K562 (cell line): ENCODE measurements around the gene IQSEC3.
"Not testable (repeated sequence)": the region's sequence is repeated elsewhere in the genome, so short reads cannot be mapped to it uniquely, and the experiment has no call there.

ENCODE experiments used
- ARID1B ChIP-seq: fragments of 450-650 bp; IDR thresholded peaks from 2 replicates; pipeline ENCODE4 v1.6.1; 2016; ENCODE audit warnings: antibody characterized with exemption, mild to moderate bottlenecking, inconsistent platforms
- CEBPB ChIP-seq: fragments of 450-650 bp; IDR thresholded peaks from 2 replicates; pipeline ENCODE4 v1.6.1; 2016; ENCODE audit warnings: missing genetic modification characterization, missing compliant biosample characterization
- CTCF ChIP-seq, 3 experiments: IDR thresholded peaks in 2 of 3; conservative IDR thresholded peaks in 1 of 3; 2 replicates each; pipeline ENCODE4 v1.5.1; 2011 to 2012; ENCODE audit warnings: low read length in 3 of 3, mild to moderate bottlenecking in 3 of 3, control low read depth in 2 of 3, improper control_type of control experiment in 1 of 3, inconsistent platforms in 1 of 3, low read depth in 1 of 3, mixed read lengths in 1 of 3, moderate library complexity in 1 of 3; ENCODE audit not compliant: insufficient read depth in 2 of 3
- FOXK2 ChIP-seq, 2 experiments: fragments of 450-650 bp; IDR thresholded peaks in 1 of 2; conservative IDR thresholded peaks in 1 of 2; 2 replicates each; pipeline ENCODE4 v1.6.1; 2016; ENCODE audit warnings: low read depth in 2 of 2, mild to moderate bottlenecking in 1 of 2
- HDAC3 ChIP-seq: fragments of 450-650 bp; IDR thresholded peaks from 2 replicates; pipeline ENCODE4 v1.6.1; 2018; ENCODE audit warnings: borderline replicate concordance, mild to moderate bottlenecking, moderate library complexity; ENCODE audit not compliant: partially characterized antibody
- MLX ChIP-seq, 2 experiments: fragments of 450-650 bp in 1 of 2; sonication (generic) in 1 of 2; formaldehyde crosslinking; conservative IDR thresholded peaks; 2 replicates each; pipeline versions ENCODE4 v1.4.0 to v1.8.1; 2020 to 2022; ENCODE audit warnings: mild to moderate bottlenecking in 1 of 2, missing genetic modification reagents in 1 of 2
- NCOA2 ChIP-seq, 2 experiments: fragments of 450-650 bp; IDR thresholded peaks; 2 replicates each; pipeline ENCODE4 v1.6.1; 2018; ENCODE audit warnings: mild to moderate bottlenecking in 2 of 2, moderate library complexity in 1 of 2; ENCODE audit not compliant: partially characterized antibody in 2 of 2
- NCOA6 ChIP-seq: fragments of 450-650 bp; IDR thresholded peaks from 2 replicates; pipeline ENCODE4 v1.6.1; 2017; ENCODE audit warnings: mild to moderate bottlenecking
- SAP30 ChIP-seq: fragments of 200-600 bp; sonication (generic); IDR thresholded peaks from 2 replicates; pipeline ENCODE4 v1.6.1; 2012; ENCODE audit warnings: borderline replicate concordance, low read depth, mild to moderate bottlenecking, moderate library complexity, low read length, control low read depth, inconsistent platforms; ENCODE audit not compliant: insufficient read depth, poor library complexity, severe bottlenecking
- TCF7L2 ChIP-seq: fragments of 150-350 bp; IDR thresholded peaks from 2 replicates; pipeline ENCODE4 v1.6.1; 2016; ENCODE audit warnings: low read depth, mild to moderate bottlenecking, low read length, moderate library complexity
- TRIM28 ChIP-seq: fragments of 450-650 bp; IDR thresholded peaks from 2 replicates; pipeline ENCODE4 v1.6.1; 2017
- YY1 ChIP-seq, 3 experiments: IDR thresholded peaks; 2 replicates each; pipeline ENCODE4 v1.6.1; 2011; ENCODE audit warnings: low read length in 2 of 3, mild to moderate bottlenecking in 2 of 3, moderate library complexity in 2 of 3, borderline replicate concordance in 1 of 3, control low read depth in 1 of 3, low read depth in 1 of 3; ENCODE audit not compliant: insufficient read depth in 3 of 3, insufficient replicate concordance in 2 of 3, control insufficient read depth in 1 of 3, insufficient read length in 1 of 3; ENCODE audit errors: extremely low read depth in 1 of 3
- ZBTB43 ChIP-seq: sonication (generic); formaldehyde crosslinking; IDR thresholded peaks from 2 replicates; pipeline ENCODE4 v1.8.0; 2023; ENCODE audit warnings: mild to moderate bottlenecking, missing genetic modification reagents
- ZNF518B ChIP-seq: fragments of 250-450 bp; sonication (Bioruptor Pico); IDR thresholded peaks from 2 replicates; pipeline ENCODE4 v1.5.0; 2021; ENCODE audit warnings: mild to moderate bottlenecking, moderate library complexity

- not testable (repeated sequence) for TF ChIP-seq MLX (CRISPR knock-in tag; conservative IDR thresholded peaks at IDR 0.05); ZBTB43 (CRISPR knock-in tag); YY1 (IDR thresholded peaks at IDR 0.05; ENCODE audit: borderline replicate concordance in 1 of 3, control insufficient read depth in 1 of 3, extremely low read depth in 1 of 3, insufficient read depth in 3 of 3, insufficient read length in 1 of 3, insufficient replicate concordance in 2 of 3, low read depth in 1 of 3, low read length in 2 of 3); FOXK2 (conservative IDR thresholded peaks at IDR 0.05 in 1 of 2, IDR thresholded peaks at IDR 0.05 in 1 of 2; ENCODE audit: low read depth in 2 of 2); HDAC3; CTCF (IDR thresholded peaks at IDR 0.05 in 2 of 3, conservative IDR thresholded peaks at IDR 0.05 in 1 of 3; ENCODE audit: insufficient read depth in 2 of 3, low read depth in 1 of 3, low read length in 3 of 3); TRIM28; CEBPB; ARID1B; TCF7L2; NCOA6; SAP30; NCOA2 (IDR thresholded peaks at IDR 0.05; ENCODE audit: partially characterized antibody in 2 of 2); ZNF518B (CRISPR knock-in tag)
Measured at GRCh38 chr12:47699-48226, 18.8 kb upstream of the IQSEC3 start.
